DMS 273 (cell line): Measurements from ENCODE around the gene RASSF4.
A peak's percentile ranks its signal among the peaks of the same experiment; 100 is the strongest.

Experiments used
- DNase-seq: peaks from one replicate; lab custom pipeline; 2025; ENCODE audit not compliant: unreplicated experiment; lab: John Stamatoyannopoulos, UW

The RASSF4 gene

DNA sequence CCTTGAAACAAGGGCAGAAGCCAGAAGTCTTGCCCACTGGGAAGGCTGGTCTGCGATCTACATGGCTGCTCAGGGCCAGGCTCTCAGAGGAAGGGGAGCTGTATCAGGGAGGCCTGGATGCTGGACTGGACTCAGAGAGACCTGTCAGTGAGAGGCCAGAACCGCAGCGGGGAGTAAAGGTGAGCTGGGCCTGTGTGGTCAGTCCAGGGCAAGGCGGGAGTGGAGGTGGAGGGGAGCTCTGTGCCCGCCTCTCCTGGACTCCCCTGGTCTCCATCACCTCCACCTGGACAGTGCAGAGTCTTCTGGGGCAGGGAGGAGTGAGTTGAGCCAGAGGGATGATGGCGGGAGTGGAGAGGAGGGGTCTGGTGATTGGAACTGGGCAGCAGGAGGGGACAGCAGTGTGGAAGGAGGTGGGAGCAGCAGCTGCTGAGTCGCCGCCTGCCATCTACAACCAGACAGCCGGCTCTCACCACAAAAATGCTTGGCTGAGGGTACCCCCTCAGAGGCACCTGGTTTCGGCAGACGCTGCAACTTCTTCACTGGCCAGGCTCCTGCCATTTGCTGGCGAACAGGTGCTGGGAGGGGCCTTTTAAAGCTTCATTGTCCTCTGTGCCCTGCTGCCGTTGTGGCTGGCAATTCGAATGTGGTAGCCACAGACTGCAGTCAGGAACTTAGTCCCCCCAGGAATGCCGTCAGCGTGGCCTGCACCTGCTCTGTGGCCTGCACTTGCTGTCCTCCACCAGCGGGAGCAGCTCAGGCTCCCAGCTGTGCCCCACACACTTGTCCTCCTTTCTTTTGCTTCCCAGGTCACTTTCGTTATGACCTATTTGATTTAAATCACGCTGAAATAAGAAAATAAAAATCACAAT lies 3.5 kb downstream of the RASSF4 start:
- DNase-seq, result peak; percentile 71

DNA sequence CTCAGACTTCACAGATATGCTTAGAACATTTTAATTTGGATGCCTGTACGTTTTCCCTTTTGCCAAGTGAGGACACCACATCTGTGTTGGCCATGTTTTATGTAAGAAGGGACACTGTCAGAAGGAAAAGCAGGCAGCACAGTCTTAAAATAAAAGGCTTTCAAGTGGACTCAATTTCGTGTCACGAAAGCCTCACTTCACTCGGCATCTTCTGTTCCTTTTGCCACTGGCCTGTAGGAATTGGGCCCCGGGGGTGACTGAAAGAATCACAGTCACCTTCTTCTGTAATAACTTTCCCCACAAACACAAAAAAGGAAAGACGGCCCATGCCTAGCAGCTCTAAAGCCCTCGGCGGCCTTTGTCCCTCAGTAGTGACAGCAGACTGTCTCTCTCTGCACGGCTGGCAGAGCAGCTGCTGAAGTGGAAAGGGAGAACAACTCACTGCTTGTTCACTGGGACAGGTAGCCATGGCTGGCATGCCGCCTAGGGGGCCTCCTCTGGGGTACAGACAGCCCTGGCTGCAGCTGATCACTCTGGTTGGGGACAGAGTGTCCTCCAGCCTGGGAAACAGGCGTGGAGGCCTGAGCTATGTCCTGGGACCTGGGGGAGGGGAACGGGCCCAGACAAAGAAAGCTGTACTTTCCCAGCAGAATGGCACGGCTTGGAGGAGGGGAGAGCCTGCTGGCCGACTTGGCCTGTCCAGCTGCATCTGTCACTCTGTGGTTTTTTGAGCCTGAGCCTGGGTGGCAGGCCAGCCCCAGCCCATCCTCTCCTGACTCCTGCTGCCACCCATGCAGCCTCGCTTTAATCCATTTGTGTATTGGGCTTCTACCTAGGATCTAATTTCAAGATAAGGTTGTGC lies 4.4 kb downstream of the RASSF4 start:
- peak; percentile 67 for DNase-seq

DNA sequence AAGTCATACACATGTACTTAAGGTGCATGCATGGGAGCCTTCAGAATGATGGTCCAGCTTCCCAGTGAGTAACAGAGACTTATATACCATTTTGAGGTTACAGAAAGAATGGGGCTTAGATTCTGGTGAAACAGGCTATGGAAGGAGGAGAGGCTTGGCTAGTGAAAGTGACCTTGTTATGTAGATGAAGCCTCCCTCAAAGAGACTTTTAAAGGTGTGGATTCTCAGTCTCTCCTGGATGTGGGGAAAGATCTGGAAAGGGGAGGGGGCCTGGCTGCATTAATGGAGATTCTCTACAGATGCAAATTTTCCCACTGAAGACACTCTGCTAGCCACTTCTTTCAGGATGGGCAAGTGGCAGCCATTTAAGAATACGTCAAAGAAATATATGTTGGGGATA lies 5.5 kb downstream of the RASSF4 start:
- DNase-seq, result no peak

DNA sequence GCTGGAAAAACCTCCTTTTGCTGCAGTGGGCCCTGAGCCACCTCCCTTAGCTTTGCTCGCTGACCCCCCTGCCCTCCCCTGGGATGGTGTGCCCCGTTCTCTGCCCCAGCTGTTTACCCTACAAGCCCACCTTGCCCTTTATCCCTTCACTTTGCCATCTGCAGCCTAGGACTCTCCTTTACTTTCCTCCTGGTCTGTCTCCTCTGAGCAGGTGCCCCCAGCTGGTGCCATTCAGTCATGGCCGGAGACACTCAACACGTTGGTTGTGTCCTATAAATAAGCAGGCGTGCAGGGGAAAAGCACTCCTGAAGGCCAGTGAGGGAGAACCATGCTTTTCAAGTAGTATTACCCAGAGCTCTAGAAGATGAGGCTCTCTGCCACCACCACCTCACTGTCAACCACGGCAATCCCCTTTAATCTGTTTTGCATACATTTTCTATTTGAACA lies 6.1 kb downstream of the RASSF4 start:
- no peak for DNase-seq

DNA sequence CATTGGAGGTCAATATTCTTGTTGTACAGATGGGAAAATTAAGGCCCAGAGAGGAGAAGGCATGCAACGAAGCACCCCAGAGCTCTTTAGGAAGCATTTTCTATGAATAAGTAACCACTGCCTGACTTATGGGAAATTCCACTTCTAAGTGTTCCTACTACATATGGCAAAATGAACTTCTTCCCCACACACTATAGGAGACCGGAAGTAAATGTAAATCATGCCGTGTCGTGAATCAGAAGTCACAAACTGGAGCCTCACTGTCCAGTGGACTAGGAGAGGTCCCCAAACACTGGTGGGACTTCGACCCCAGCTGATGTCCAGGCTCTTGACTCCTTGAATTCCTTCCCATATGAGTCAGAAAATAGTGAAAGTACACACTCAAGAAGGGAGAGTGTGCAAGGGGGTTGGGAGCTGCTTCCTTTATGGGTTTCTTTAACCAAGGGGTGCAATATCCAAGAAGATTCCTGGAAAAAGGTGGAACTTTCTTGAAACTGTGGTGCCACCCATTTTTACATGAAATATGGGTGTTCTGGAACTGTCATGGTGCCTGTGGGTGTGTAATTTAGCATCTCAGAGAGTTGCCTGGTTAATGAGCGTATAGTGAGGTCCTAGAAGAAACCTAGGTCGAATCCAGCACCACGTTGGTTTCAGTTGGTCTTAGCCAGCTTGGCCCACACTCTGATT lies 6.7 kb downstream of the RASSF4 start:
- DNase-seq, result no peak

DNA sequence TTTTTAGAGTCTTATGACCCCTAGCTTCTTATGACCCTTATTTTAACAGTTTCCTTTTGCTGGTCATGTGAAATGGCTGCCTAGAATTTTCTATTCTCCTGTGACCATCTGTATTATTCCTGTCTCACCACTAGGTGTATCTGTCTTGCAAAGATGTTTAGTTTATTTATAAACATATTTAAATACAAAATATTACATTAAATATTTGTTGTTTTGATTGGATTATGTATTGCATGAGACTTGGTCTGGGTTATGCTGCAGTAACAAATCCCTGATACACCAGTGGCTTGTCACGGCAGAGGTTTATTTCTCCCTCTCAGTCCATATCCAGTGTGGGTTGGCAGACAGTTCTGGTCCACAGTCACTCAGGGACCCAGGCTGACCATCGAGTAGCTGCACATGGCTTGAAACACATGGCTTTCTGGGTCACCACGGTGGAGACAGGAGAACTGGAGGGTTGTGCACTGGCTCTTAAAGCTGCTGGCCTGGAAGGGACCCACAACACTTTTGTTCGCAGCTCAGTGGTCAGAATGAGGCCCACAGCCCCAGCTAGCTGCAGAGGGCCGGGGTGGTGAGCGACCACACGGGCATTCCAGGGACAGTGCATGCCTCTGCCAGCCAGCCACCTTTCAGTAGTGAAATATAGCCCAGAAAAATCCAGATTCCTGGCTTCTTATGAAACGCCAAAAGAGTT lies 7.4 kb downstream of the RASSF4 start:
- DNase-seq, result no peak

DNA sequence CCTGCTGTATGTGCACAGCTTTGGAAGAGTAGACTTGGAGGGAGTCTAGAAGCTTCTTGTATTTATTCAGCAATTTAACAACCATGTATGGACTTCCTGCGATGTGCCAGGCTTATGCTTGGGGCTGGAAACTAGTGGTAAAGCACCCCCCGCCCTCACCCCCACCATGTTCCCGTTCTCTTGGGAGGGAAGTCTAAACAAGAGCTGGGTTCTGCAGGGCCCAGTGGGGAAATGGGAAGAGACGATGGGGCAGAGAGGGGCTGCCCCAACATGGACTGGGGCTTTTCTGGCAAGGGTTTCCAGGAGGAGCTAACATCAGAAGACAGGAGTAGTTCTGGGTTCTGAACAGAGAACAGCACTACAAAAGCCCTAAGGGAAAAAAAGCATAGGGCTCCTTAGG lies 8.0 kb downstream of the RASSF4 start:
- DNase-seq, result no peak

DNA sequence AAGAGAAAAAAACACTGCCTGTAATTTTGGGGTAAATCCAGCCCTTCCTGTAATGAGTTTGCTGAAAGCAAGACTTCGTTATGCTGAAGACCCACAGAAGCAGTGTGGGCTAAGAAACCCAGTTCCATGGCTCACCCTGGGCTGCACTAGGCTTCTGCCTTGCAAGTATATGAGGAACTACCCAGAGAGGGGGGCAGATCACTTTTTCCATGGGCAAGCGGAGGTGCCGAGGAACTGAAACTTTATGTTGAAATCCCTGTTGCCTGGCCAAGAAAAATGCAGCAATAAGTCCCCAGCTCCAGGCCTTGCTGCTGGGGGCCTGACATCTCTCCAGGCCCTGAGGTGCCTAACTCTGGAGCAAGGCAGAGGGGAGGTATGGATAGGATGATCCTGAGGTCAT lies 8.5 kb downstream of the RASSF4 start:
- no peak for DNase-seq

DNA sequence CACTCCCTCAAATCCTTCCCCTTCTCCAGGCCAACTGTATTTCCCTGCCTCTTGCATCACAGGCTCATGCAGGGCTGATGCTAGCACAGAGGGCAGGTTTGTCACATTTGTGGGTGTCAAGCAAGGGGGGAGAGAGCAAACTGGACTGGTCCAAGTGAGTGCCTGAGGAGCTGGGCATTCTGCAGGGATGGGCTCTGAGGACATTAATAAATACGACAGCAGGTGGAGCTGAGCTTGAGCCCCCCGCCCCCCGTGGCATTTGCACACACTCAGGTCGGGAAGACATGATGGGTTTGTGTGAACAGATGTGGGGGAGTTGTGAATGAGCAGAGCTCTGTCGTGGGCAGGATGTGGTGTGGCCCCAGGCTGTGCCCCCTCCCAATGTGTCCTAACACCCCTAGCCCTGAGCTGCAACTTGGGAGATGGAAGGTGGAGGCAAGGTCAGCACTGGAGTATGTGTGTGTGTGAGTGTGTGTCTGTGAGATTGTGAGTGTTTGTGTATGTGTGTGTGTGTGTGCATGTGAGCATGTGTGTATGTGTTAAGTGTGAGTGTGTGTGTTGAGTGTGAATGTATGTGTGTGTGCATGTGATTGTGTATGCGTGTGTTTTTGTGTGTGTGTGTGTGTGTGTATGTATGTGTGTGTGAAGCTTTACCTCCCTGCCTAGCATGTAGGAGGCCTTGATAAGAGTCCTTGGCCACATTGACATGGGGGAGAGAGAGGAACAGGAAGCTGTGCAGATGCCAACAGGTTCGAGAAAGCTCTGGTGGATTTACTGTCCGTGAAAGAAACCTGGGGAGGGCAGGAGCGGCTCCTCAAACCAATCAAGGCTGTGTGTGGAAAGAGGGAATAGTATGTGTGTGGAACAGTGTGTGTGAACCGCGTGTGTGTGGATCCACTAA lies 9.1 kb downstream of the RASSF4 start:
- no peak for DNase-seq

DNA sequence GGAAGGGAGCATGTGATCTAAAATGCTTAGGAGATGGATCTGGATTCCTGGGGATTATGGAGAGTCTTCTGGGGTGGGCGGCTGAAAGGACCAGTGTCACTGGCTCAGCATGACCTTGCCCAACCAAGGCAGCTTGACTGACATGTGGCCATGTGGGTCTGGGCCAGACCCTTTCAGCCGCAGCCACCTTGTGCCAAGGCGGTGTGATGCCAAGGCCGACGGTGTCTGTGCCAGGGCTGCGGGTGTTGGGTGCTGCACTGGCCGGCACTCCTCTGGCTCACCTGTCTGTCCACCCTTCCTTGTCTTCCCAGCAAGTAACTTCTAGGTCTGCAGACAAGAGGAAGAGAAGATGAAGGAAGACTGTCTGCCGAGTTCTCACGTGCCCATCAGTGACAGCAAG lies 10.3 kb downstream of the RASSF4 start:
- no peak for DNase-seq

DNA sequence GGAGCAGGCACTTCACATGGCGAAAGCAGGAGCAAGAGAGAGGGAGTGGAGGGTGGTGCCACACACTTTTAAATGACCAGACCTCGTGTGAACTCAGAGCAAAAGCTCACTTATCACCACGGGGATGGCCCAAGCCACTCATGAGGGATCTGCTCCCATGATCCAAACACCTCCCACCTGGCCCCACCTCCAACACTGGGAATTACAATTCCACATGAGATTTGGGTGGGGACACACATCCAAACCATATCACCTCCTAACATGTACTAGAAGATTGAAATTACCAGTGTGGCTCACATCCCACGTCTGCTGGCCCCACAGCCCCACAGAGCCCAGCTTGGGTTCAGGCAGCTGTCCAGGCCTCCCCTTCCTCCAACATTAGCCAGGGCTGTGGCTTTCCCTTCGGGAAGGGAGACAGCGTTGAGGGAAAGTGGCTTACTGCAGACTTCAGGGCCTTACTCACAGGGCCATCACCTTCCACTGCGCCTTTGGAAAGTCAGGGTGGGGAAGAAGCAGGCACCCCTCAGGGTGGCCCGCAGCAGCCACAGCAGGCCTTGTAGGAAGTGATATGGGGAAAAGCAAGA lies 11.3 kb downstream of the RASSF4 start:
- DNase-seq, result no peak

DNA sequence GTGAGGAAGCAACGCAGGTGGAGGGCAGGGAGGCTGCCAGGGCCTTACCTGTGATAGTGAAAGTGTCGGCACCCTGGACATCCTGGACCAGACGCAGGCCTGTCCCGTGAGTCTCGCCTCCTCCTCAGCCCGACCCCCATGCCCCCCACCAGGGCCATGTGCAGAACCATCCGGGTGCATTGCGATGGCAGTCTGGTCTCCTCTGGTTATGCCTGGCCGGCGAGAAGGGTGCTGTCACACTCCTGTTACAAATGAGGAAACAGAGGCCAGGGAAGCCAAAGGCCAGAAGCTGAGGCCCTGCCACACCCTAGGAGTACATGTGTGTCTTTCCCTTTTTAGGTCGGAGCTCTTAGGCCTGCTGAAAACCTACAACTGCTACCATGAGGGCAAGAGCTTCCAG lies 11.8 kb downstream of the RASSF4 start:
- DNase-seq, result no peak

DNA sequence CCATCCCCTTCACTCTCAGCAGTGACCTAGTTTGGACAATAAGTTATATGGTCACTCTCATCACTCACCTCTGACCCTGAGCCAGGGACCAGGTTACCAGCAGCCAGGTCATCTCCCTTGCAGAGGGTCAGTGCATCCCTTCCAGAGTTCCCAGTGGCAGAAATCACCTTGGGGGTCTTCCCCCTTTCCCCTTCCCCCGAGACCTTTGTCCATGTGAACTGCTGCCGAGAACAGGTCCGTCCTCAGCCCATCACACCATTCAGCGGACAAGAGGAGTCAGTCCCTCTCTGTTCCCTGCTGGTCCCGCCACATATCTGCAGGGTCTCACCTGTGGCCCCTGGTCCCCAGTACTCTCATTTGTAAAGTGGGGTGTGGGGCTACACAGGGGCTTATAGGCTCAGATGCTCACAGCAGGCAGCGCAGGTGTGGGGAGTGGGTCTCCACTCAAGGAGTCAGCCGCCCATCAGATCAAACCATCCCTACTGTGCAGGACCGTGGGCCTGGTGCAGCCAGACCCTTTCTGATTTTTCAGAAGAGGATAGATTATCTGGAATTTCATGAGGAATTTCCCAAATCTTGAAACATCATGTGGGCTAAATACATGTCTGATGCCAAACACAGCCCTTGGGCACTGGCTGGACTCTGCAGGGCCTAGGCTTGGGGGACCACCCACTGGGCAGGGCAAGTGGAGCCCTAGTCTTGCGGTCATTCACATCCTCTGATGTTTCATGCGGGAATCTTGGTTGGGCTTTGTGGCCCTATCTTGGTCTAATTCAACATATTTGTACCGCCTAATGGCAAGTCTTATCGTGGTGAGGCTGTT lies 12.5 kb downstream of the RASSF4 start:
- DNase-seq, result no peak

DNA sequence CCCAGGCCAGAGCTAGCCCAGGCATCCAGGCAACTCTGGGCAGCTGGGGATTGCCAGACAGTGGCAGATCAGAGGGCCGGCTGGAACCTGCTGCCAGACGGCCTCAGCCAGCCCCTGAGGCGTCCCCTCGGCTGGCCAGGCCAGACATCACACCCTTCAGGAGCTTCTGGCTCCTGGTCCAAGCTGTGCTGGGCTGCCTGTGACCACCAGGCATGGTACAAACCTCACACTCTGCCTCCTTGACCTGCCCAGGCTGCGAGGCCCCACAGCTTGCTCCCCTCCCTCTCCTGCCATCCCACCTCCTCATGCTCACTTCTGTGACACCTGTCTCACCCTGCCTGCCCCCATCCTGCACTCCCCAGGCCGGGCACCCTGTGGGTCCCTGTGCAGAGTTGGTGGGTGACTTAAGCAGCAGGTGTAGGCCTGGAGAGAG lies 13.3 kb downstream of the RASSF4 start:
- no peak for DNase-seq

DNA sequence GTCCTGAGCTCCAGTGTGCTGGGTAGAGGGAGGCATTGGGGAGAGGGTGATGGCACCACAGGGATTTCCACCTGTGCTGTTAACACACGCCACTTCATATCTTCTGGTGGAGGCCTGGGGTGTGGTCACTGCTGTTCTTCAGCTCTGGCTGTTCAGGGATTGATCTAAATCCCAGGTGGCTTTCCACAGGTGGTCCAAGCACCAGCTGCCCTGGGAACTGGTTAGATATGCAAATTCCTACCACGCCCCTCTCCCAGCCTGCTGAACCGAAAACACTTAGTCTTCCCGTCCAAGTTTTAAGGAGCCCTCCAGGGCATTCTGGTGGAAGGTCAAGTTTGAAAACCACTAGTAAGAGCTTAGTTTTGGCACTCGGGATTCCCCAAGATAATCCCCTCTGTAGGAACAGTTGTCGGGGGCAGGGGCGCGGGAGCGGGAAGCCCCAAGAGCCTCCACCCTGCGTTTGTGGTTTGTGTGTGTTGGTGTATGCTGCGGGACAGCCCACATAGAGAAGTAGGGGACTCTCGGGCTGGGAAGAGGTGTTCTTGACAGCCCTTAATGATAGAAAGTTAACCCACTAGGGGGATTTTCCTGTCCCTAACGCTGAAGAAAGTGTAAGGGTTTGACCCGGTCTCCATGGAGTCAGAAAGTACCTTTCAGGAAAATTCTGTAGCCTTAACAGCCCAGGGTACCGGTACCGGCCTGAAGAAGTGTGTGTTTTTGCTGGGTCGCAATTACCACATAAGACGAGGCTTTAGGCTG lies 13.9 kb downstream of the RASSF4 start:
- no peak for DNase-seq

DNA sequence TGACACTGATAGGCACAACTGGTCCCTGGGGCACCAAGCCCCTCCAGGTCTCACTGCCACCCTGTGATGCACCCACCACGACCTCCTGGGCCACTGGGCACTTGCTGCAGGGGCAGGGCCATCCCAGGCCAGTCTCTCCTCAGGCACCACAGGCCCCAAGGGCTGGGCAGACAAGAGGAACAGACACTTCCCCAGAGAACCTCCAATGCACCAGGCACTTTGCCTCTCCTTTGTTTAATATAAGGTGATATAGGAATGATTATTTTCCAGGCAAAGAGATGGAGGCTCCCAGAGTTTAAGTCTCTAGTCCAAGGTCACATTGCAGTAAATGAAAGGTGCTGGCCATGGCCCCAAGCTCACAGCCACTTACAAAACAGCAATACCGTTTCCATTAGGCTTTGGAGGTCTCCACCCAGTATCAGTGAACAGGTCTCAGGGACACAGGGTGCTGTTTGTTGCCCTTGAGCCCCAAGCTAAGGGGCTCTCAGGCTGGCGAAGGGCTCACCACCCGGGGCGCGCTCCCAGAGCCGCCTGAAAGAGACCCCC lies 14.6 kb downstream of the RASSF4 start:
- DNase-seq, result no peak

DNA sequence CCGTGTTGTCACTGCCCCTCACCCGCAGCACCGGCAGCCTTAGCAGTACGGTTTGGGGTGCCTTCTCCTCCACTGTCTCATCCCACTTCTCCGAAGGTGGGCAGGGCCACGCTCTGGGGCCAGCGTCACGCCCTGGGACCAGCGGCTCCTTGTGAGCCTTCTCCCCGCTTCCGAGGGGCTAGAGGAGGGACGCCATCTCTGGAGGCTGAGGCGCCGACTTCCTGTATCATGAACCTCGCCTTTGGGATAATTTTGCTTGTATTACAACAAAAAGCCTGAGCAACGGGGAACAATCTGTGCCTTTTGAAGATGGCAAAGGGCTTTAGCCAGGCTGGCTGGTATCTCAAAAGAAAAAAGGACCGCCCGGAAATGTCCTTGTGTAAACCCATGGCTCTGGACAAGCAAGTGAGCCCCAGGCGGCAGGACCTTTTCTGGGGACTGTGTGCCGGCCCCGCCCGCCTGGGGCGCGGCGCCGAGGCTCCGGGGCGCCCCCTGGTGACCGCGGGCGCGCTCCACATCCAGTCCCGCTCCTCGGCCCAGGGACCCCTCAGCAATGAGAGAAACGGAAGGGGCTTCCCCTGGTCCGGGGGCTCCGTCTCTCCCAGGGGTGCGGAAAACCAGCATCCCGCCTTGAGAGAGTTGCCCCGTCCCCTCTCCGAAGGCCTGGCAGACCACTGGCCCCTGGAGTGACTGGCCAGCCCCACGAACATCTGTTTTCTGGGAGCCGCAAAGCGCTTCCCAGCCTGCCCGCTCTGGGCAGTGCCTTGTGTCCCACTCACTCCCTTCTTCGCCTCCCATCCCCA lies 15.2 kb downstream of the RASSF4 start:
- peak; percentile 77 for DNase-seq
